H1 (cell line): ENCODE results near the gene MEIS3. TPM values are rescaled to one million over a fixed set of nuclear protein-coding genes. Genes with fewer than 3 reads are reported as not detected.

Source experiments
- polyA plus RNA-seq, 7 experiments: library from polyadenylated mRNA; depleted of rRNA in 3 of 7; stranded (reverse) in 5 of 7; unstranded in 2 of 7; fragments of >200 nt in 5 of 7; fragments of 200-250 nt in 2 of 7; gene quantifications; 1 replicate in 5 of 7; 2 replicates in 1 of 7; 4 replicates in 1 of 7; pipeline versions ENCODE4 v1.2.1 to v1.2.3, GENCODE V29; 2011 to 2013; ENCODE audit warnings: missing spikeins in 2 of 7, mixed read lengths in 2 of 7
- total RNA-seq: library from RNA; stranded (reverse); fragmentation: NEBNext Ultra II Directional; extraction: Animal tissue kit (Norgen Biotek cat#: 25700); gene quantifications from 2 replicates; pipeline ENCODE4 v1.2.1, GENCODE V29; 2021
- TF ChIP-seq, protein P1 (sequence below): fragments of 300-600 bp; sonication (generic); IDR thresholded peaks from 2 replicates; pipeline ENCODE4 v1.7.1; 2012; ENCODE audit warnings: low read length, moderate library complexity, mild to moderate bottlenecking, inconsistent platforms; ENCODE audit not compliant: insufficient replicate concordance

MEIS3 gene
- total and polyA plus RNA-seq, 2 of the 8 experiments (the other 6 are each of a cell fraction or from before 2014, with no cell fraction given), result 24.5 to 28.2 TPM

DNA sequence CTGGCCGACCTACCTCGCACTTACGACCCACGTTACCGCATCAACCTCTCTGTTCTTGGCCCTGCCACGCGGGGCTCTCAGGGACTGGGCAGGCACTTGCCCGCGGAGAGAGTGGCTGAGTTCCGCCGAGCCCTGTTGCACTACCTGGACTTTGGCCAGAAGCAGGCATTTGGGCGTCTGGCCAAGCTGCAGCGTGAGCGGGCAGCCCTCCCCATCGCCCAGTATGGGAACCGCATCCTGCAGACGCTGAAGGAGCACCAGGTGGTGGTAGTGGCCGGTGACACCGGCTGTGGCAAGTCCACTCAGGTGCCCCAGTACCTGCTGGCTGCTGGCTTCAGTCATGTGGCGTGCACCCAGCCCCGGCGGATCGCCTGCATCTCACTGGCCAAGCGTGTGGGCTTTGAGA, 66.0 kb downstream of the MEIS3 start (continued):
- TF ChIP-seq, protein P1, sequence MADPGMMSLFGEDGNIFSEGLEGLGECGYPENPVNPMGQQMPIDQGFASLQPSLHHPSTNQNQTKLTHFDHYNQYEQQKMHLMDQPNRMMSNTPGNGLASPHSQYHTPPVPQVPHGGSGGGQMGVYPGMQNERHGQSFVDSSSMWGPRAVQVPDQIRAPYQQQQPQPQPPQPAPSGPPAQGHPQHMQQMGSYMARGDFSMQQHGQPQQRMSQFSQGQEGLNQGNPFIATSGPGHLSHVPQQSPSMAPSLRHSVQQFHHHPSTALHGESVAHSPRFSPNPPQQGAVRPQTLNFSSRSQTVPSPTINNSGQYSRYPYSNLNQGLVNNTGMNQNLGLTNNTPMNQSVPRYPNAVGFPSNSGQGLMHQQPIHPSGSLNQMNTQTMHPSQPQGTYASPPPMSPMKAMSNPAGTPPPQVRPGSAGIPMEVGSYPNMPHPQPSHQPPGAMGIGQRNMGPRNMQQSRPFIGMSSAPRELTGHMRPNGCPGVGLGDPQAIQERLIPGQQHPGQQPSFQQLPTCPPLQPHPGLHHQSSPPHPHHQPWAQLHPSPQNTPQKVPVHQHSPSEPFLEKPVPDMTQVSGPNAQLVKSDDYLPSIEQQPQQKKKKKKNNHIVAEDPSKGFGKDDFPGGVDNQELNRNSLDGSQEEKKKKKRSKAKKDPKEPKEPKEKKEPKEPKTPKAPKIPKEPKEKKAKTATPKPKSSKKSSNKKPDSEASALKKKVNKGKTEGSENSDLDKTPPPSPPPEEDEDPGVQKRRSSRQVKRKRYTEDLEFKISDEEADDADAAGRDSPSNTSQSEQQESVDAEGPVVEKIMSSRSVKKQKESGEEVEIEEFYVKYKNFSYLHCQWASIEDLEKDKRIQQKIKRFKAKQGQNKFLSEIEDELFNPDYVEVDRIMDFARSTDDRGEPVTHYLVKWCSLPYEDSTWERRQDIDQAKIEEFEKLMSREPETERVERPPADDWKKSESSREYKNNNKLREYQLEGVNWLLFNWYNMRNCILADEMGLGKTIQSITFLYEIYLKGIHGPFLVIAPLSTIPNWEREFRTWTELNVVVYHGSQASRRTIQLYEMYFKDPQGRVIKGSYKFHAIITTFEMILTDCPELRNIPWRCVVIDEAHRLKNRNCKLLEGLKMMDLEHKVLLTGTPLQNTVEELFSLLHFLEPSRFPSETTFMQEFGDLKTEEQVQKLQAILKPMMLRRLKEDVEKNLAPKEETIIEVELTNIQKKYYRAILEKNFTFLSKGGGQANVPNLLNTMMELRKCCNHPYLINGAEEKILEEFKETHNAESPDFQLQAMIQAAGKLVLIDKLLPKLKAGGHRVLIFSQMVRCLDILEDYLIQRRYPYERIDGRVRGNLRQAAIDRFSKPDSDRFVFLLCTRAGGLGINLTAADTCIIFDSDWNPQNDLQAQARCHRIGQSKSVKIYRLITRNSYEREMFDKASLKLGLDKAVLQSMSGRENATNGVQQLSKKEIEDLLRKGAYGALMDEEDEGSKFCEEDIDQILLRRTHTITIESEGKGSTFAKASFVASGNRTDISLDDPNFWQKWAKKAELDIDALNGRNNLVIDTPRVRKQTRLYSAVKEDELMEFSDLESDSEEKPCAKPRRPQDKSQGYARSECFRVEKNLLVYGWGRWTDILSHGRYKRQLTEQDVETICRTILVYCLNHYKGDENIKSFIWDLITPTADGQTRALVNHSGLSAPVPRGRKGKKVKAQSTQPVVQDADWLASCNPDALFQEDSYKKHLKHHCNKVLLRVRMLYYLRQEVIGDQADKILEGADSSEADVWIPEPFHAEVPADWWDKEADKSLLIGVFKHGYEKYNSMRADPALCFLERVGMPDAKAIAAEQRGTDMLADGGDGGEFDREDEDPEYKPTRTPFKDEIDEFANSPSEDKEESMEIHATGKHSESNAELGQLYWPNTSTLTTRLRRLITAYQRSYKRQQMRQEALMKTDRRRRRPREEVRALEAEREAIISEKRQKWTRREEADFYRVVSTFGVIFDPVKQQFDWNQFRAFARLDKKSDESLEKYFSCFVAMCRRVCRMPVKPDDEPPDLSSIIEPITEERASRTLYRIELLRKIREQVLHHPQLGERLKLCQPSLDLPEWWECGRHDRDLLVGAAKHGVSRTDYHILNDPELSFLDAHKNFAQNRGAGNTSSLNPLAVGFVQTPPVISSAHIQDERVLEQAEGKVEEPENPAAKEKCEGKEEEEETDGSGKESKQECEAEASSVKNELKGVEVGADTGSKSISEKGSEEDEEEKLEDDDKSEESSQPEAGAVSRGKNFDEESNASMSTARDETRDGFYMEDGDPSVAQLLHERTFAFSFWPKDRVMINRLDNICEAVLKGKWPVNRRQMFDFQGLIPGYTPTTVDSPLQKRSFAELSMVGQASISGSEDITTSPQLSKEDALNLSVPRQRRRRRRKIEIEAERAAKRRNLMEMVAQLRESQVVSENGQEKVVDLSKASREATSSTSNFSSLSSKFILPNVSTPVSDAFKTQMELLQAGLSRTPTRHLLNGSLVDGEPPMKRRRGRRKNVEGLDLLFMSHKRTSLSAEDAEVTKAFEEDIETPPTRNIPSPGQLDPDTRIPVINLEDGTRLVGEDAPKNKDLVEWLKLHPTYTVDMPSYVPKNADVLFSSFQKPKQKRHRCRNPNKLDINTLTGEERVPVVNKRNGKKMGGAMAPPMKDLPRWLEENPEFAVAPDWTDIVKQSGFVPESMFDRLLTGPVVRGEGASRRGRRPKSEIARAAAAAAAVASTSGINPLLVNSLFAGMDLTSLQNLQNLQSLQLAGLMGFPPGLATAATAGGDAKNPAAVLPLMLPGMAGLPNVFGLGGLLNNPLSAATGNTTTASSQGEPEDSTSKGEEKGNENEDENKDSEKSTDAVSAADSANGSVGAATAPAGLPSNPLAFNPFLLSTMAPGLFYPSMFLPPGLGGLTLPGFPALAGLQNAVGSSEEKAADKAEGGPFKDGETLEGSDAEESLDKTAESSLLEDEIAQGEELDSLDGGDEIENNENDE, result no peak
